ACHN (cell line): ENCODE measurements around the gene RAD51AP2.

Experiments used
- DNase-seq: peaks from one replicate; pipeline ENCODE4 v3.0.0-alpha.2; 2015
- in situ Hi-C: cut with HindIII; loops from 2 replicates; pipeline ENCODE4 v1.10.0; 2017; ENCODE audit warnings: low sequenced_read_pairs, low pct_ligation_motif_present, low pct_unique_long_range_greater_than_20kb

Gene RAD51AP2

GRCh38 chr2:17482651-17483050, 35.6 kb downstream of the RAD51AP2 start:
- in situ Hi-C loops, result no loop called here
- no peak for DNase-seq

- in situ Hi-C loops, result no loop called here
- no peak for DNase-seq
These were observed 38.4 kb downstream of the RAD51AP2 start for GRCh38 chr2:17479875-17480274.

- in situ Hi-C loops, result no loop called here
- no peak for DNase-seq
These were observed 41.4 kb downstream of the RAD51AP2 start for GRCh38 chr2:17476830-17477229.

- in situ Hi-C loops, result no loop called here
- no peak for DNase-seq
These were observed 42.2 kb downstream of the RAD51AP2 start for GRCh38 chr2:17476064-17476463.

- DNase-seq, result no peak
- in situ Hi-C loops, result no loop called here
These were observed 43.0 kb downstream of the RAD51AP2 start for GRCh38 chr2:17475286-17475685.

- DNase-seq, result no peak
- in situ Hi-C loops, result no loop called here
These were observed 46.3 kb downstream of the RAD51AP2 start for GRCh38 chr2:17471979-17472378.

- DNase-seq, result peak; percentile 40
- in situ Hi-C loops, result no loop called here
These were observed 47.2 kb downstream of the RAD51AP2 start for GRCh38 chr2:17470855-17471641.

- DNase-seq, result no peak
- in situ Hi-C loops, result no loop called here
These were observed 57.2 kb downstream of the RAD51AP2 start for GRCh38 chr2:17461087-17461475.
